Measurements from ENCODE around the gene LDAH.

DNA sequence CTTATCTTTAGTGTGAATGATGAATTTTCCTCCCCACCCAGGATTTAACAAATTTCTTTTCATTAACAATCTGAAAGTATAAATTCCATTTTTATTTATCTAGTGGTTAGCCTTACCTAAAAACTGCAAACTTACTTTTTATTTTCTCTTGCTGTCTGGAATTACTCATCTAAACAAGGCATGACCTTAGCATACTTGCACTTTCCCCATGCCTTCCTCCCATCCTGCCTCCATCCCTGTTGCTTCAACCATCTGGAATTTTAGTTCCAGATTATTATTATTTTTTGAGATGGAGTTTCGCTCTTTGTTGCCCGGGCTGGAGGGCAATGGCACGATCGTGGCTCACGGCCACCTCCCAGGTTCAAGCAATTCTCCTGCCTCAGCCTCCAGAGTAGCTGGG is 120.3 kb downstream of the LDAH start:
- TF ChIP-seq POLR2A (IDR thresholded peaks at IDR 0.05) (no peak), EP300 (IDR thresholded peaks at IDR 0.05; ENCODE audit: low read depth) (no peak), POLR2AphosphoS5 (IDR thresholded peaks at IDR 0.05) (no peak)
- TF ChIP-seq, protein P1, sequence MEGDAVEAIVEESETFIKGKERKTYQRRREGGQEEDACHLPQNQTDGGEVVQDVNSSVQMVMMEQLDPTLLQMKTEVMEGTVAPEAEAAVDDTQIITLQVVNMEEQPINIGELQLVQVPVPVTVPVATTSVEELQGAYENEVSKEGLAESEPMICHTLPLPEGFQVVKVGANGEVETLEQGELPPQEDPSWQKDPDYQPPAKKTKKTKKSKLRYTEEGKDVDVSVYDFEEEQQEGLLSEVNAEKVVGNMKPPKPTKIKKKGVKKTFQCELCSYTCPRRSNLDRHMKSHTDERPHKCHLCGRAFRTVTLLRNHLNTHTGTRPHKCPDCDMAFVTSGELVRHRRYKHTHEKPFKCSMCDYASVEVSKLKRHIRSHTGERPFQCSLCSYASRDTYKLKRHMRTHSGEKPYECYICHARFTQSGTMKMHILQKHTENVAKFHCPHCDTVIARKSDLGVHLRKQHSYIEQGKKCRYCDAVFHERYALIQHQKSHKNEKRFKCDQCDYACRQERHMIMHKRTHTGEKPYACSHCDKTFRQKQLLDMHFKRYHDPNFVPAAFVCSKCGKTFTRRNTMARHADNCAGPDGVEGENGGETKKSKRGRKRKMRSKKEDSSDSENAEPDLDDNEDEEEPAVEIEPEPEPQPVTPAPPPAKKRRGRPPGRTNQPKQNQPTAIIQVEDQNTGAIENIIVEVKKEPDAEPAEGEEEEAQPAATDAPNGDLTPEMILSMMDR (IDR thresholded peaks at IDR 0.05) = no peak
